NCI-H2171 (cell line): ENCODE measurements around the gene PARVB.

Source experiments
- DNase-seq: peaks from one replicate; lab custom pipeline; 2025; lab: John Stamatoyannopoulos, UW

PARVB gene

DNA sequence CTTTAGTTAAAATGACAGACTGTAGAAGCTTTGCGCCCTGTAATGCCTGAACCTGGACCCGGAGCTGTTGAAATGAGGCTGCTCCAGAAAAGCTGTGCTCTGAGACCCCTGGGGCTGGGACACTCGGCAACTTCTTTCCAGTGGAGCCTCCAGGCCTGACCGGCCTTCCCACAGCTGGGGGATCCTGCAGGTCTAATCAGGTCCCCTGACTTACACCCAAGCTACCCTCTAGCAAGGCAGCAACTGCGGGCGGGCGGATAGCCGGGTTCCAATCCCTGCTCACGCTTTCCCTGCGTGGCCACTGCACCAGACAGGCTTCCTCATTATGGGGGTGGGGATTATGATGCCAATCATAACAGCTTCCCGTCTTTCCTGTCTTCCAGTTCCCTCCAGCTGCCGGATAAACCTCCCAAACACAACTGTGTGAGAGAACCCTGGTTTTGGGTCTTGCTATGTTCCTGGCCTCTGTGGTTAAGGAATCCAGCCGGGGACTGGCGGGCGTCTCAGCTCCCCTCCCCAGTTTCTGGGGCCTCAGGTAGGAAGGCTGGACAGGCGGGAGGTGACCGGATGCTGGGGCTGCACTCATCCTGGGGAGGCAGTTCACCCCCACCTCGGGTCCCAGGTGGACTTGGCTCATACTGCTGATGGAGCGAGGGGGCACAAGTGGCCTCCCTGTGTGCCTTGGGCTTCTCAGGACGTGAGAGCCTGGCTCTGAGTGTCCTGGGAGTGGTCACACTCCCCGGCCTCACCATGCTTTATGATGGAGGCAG is 195.2 kb downstream of the PARVB start:
- no peak for DNase-seq

- no peak for DNase-seq
Measured at GRCh38 chr22:44220727-44221680, 196.9 kb downstream of the PARVB start.

DNA sequence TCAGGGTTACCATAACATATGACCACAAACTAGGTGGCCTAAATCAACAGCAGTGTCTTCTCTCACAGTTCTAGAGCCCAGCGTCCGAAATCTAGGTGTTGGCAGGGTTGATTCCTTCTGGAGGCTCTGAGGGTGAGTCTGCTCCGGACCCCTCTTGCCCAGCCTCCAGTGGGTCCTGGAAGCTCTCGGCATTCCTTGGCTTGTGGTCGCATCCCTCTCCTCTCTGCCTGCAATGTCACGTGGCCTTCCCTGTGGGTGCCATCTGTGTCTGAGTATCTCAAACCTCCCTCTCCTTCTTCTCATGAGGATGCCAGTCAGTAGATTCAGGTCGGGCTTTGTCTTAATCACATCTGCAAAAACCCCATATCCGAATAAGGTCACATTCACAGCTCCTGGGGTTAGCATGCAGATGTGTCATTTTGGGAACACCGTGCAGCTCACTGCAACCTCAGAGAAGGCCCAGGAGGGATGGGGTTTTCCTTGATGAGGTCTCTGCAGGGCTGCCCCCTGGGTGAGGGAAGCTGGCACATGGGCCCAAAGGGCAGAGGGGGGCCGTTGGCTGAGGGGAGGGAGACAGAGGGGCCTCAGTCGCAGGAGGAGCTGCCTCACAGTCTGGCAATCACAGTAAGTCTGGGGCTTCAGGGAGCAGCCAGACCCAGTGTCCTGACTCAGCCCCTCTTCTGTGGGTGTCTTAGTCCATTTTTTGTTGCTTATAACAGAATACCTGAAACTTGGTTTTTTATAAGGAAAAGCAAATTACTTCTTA is 197.8 kb downstream of the PARVB start:
- no peak for DNase-seq
